Mucosa of rectum (tissue), 2 donors: ENCODE measurements around the gene SHLD2.
"Not testable (repeated sequence)": the region's sequence is repeated elsewhere in the genome, so short reads cannot be mapped to it uniquely, and the experiment has no call there.

Source experiments
- H3K27ac ChIP-seq, 2 donors: one replicate each; pipeline ENCODE4 v1.7.0; 2013; ENCODE audit warnings: inconsistent platforms in 2 of 2, low read depth in 2 of 2, low read length in 2 of 2
- H3K27me3 ChIP-seq, 2 donors: one replicate each; pipeline ENCODE4 v1.7.0; 2013; ENCODE audit warnings: low read length in 2 of 2; ENCODE audit not compliant: control insufficient read depth in 2 of 2, insufficient read depth in 2 of 2
- H3K36me3 ChIP-seq, 2 donors: one replicate each; pipeline ENCODE4 v1.7.0; 2013; ENCODE audit warnings: low read length in 2 of 2; ENCODE audit not compliant: control insufficient read depth in 2 of 2, insufficient read depth in 2 of 2
- H3K4me1 ChIP-seq, 2 donors: one replicate each; pipeline ENCODE4 v1.7.0; 2013; ENCODE audit warnings: low read length in 2 of 2, mild to moderate bottlenecking in 1 of 2; ENCODE audit not compliant: control insufficient read depth in 2 of 2, insufficient read depth in 2 of 2
- H3K4me3 ChIP-seq, 2 donors: one replicate each; pipeline ENCODE4 v1.7.0; 2013; ENCODE audit warnings: low read length in 2 of 2
- H3K9ac ChIP-seq, 2 donors: one replicate each; pipeline ENCODE4 v1.7.0; 2013; ENCODE audit warnings: low read length in 2 of 2, low read depth in 1 of 2, mild to moderate bottlenecking in 1 of 2
- H3K9me3 ChIP-seq, 2 donors: one replicate each; pipeline ENCODE4 v1.7.0; 2013; ENCODE audit warnings: low read length in 2 of 2; ENCODE audit not compliant: control insufficient read depth in 2 of 2
- donor health status: healthy.
- donor health status: Normal muscosa, but diverticular disease.

Gene SHLD2

GRCh38 chr10:87104727-87105126 is 9.7 kb downstream of the SHLD2 start:
- not testable (repeated sequence) for H3K9me3 ChIP-seq, H3K4me3 ChIP-seq, H3K27me3 ChIP-seq, H3K9ac ChIP-seq, H3K4me1 ChIP-seq, H3K27ac ChIP-seq
- H3K36me3 ChIP-seq: peaks cover 14 to 17% of the 10 kb centered on the region in 2 donors

DNA sequence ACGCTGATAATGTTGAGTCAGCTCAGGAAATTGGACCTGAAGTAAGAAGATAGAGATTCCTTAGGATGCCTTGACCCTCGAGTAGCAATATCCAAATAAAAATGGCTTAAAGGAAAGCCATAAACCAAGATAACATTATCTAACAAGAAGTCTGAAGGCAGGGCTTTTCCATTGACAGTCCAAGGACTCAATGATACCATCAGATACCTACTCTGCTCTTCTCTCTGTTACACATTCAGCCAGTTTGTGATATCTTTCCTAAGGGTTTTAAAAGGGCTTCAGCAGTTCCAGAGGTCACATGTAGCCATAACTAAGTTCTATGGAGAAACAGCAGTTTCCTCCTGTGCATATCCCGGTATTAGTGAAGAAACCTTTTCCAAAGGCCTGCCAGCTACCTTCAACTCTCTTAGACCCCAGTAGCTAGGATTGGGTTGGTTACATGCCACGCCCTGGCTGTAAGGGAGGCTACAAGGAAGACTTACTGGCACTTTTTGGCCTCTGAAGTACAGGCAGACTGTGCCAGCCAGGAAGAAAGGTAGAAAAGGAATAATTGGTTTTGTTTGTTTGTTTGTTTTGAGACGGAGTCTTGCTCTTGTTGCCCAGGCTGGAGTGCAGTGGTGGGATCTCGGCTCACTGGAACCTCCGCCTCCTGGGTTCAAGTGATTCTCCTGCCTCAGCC is 10.6 kb downstream of the SHLD2 start:
- Histone ChIP-seq H3K27ac (no peak overlapping the region), H3K36me3 (peaks cover 14 to 17% of the 10 kb centered on the region in 2 donors), H3K9ac (no peak overlapping the region), H3K4me3 (no peak overlapping the region), H3K4me1 (peaks cover 0 to 4% of the 10 kb centered on the region in 2 donors), H3K27me3 (no peaks in the 10 kb centered on the region), H3K9me3 (no peaks in the 10 kb centered on the region)

- not testable (repeated sequence) for H3K9ac ChIP-seq, H3K27me3 ChIP-seq, H3K4me3 ChIP-seq, H3K36me3 ChIP-seq, H3K4me1 ChIP-seq, H3K27ac ChIP-seq, H3K9me3 ChIP-seq
Measured at GRCh38 chr10:87118122-87118521, 23.1 kb downstream of the SHLD2 start.

GRCh38 chr10:87119029-87119428 is 24.0 kb downstream of the SHLD2 start:
- not testable (repeated sequence) for H3K36me3 ChIP-seq, H3K27ac ChIP-seq, H3K27me3 ChIP-seq, H3K9ac ChIP-seq, H3K9me3 ChIP-seq, H3K4me1 ChIP-seq, H3K4me3 ChIP-seq

DNA sequence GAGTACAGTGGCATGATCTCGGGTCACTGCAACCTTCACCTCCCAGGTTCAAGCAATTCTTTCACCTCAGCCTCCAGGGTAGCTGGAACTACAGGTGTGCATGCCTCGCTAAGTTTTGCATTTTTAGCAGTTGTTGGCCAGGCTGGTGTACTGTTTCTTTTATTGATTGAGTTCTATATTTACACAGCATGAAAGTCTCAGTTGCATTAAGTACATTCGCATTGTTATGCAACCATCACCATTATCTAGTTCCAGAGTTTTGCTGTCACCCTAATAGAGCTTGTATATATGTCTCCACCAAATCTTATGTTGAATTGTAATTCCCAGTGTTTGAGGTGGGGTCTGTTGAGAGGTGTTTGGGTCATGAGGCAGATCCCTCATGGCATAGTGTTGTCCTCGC is 28.3 kb downstream of the SHLD2 start:
- H3K36me3 ChIP-seq, H3K9ac ChIP-seq, H3K4me3 ChIP-seq, H3K27ac ChIP-seq, H3K4me1 ChIP-seq, H3K9me3 ChIP-seq, H3K27me3 ChIP-seq: not testable (repeated sequence)

GRCh38 chr10:87127048-87127447 is 32.0 kb downstream of the SHLD2 start:
- H3K27ac ChIP-seq, H3K4me3 ChIP-seq, H3K4me1 ChIP-seq, H3K27me3 ChIP-seq, H3K9me3 ChIP-seq, H3K36me3 ChIP-seq, H3K9ac ChIP-seq: not testable (repeated sequence)

DNA sequence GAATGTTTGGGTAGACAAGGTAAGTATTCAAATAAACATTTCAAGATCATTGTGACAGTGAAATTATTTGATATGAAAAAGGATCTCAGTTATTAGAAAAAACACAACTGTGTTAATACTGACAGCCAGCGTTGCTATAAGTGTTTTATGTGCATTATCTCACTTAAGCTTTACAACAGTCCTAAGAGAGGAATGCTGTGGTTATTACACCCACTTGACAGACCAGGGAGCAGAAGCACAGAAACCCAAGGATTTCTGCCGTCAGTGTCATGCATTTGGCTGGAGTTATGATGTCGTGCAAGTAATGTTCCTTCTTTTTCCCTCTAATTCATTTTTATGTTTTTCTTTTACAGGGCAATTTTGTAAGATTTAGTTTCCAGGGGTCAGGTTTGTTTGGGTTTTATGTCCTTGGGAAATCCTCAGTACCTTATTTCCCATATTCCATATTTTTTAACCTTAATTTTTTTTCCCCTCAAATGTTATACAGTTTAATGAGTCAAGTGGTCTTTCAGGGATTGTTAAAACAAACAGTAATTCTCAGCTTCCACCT is 32.7 kb downstream of the SHLD2 start:
- H3K27ac ChIP-seq, H3K36me3 ChIP-seq, H3K27me3 ChIP-seq, H3K4me1 ChIP-seq, H3K4me3 ChIP-seq, H3K9me3 ChIP-seq, H3K9ac ChIP-seq: not testable (repeated sequence)

GRCh38 chr10:87132176-87132575 is 37.2 kb downstream of the SHLD2 start:
- H3K4me3 ChIP-seq, H3K27me3 ChIP-seq, H3K9ac ChIP-seq, H3K9me3 ChIP-seq, H3K36me3 ChIP-seq, H3K27ac ChIP-seq, H3K4me1 ChIP-seq: not testable (repeated sequence)

DNA sequence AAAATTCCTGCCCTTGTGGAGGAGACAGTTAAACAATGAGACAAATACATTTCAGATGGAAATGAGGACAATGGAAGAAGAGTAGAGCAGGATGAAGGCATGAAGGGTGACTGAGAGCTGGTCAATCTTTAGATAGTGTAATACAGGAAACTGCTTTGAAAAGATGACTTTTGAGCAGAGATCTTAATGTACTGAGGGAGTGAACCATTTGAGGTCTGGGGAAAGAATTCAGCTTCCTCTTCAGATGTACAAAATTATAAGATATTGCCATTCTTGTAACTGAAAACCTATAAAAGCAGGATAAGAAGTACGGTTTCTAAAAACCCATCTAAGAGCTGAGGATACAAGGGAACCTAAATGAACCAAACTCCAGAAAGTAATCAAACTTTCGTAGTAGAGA is 38.9 kb downstream of the SHLD2 start:
- not testable (repeated sequence) for H3K9ac ChIP-seq, H3K27me3 ChIP-seq, H3K4me1 ChIP-seq, H3K36me3 ChIP-seq, H3K9me3 ChIP-seq, H3K27ac ChIP-seq, H3K4me3 ChIP-seq

- not testable (repeated sequence) for H3K9ac ChIP-seq, H3K9me3 ChIP-seq, H3K27me3 ChIP-seq, H3K4me3 ChIP-seq, H3K4me1 ChIP-seq, H3K36me3 ChIP-seq, H3K27ac ChIP-seq
Measured at GRCh38 chr10:87134440-87134839, 39.4 kb downstream of the SHLD2 start.

DNA sequence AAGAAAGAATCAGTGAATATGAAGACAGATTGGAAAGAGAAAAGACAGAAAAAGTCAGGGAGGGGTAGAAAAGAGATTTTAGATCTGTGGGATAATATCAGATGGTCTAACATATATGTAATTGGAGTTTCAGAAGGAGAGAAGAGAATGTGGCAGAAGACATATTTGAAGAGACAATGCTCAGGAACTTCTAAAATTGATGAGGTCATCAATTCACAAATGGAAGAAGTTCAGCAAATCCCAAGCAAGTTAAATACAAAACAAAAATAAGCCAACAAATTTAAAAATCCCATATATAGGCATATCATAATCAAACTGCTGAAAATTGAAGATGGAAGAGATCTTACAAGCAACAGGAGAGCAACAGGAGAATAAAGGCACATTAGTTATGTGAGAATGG is 42.5 kb downstream of the SHLD2 start:
- H3K9ac ChIP-seq, H3K4me1 ChIP-seq: not testable (repeated sequence)

More for the DNA sequence above, 42.5 kb downstream of the SHLD2 start:
- not testable (repeated sequence) for H3K27ac ChIP-seq, H3K27me3 ChIP-seq, H3K36me3 ChIP-seq, H3K9me3 ChIP-seq, H3K4me3 ChIP-seq
